GM19468 (cell line): ENCODE results near the gene MAN1B1.

Source experiments
- ATAC-seq: cut with Tn5 transposase; IDR thresholded peaks from one replicate; pipeline ENCODE4 v1.9.1; 2021; ENCODE audit warnings: mild to moderate bottlenecking, moderate library complexity, moderate number of reproducible peaks; ENCODE audit not compliant: unreplicated experiment; ENCODE audit errors: extremely low read depth

The MAN1B1 gene

GRCh38 chr9:137082925-137083290 lies 3.9 kb upstream of the MAN1B1 start:
- no peak for ATAC-seq

DNA sequence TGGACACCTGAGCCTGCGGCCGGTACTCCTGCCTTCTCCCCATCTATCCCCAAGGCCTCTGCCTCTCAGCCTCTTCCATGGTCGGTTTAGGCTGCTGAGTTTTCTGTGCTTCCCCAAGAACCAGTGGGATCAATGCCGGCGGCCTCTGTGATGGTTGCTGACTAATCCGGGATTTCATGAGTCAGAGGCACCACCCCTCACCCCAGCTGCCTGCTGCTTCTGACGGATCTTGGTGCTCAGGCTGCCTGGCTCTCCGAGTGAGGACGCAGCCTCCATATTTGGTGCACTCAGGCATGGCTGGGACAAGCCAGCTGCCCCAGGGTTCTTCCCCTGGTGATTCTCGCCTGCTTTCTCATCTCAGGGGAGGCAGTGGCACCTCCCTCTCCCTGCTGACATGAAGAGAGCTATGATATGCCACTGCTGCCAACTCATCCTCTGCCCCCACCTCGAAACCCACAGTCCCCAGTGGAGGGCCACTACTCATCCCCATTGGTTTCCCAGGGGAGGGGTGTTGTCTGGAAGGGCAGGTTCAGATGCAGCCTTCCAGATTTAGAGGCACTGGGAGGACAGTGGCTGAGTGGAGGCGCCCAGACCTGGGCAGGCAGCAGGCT lies 3.3 kb upstream of the MAN1B1 start:
- no peak for ATAC-seq

- no peak for ATAC-seq
Measured at GRCh38 chr9:137084526-137084925, 2.3 kb upstream of the MAN1B1 start.

DNA sequence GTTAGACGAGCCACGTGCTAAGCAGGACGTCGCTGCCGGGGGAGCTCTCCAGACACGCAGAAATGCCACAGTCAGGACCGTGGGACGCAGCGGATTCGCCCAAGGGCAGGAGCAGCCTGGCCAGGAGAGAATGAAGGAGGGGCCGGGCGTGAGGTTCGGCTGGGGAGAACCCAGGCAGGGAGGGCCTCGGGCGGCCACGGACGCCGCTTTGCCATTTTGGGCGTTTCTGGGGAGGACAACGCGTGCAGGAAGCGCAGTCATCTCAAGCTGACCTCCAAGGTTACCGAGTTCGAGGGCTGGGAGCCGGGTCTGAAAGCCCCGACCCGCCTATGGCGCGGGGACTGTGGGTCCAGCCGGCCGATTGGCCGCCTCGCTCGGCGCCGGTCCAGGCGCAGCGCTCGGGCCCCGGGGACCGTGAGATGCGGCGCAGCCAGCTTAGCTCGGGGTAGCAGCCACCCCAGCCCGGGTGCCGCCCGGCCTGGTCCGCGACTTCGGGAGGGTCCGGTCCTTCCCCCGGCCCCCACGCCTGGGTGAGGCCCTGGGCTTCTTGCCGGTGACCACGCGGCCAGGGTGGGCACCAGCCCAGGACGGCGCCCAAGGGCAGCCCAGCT lies 760 bp upstream of the MAN1B1 start:
- no peak for ATAC-seq

DNA sequence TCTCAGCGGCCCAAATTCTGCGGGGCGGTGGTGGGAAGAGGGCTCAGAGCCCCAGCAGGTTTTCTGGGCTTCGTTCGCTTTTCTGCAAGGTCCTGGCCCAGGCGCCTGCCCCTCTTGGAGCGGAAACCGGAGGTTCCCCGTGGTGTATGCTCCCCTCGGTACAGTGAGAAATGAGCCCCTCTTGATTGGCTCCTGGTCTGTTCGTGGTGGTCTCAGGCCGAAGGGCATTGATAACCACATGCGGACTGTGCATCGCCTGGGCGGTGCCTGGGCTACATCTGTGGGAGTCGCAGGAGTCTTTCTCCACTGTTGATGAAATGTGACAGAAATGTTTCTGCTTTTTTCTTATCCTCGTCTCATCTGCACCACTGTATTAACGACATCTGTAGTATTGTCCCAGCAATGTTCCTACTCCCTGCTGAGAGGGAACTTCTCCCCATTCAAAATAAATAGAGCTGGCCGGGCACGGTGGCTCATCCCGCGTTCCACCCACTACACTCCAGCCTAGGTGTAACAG lies 682 bp downstream of the MAN1B1 start:
- ATAC-seq: no peak

DNA sequence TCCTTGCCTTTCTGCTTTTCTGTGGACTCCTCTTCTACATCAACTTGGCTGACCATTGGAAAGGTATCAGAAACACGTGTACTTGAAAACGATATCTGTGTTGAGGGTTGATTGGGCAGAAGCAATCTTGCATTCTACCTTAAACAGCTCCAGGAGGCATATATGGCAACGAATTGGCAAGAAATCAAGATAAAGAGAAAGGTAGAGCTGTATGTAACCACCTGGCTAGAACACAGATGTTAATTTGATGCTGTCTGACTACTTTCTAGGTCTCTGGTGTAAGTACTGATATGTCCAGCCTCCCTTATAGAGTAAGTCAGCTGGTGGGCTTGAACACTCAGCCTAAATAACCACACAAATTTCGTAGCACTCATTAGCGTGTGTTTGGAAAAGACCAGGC lies 1.3 kb downstream of the MAN1B1 start:
- ATAC-seq: no peak

GRCh38 chr9:137089232-137089947 lies 2.6 kb downstream of the MAN1B1 start:
- no peak for ATAC-seq

- no peak for ATAC-seq
Measured at GRCh38 chr9:137095664-137096517, 9.1 kb downstream of the MAN1B1 start.

DNA sequence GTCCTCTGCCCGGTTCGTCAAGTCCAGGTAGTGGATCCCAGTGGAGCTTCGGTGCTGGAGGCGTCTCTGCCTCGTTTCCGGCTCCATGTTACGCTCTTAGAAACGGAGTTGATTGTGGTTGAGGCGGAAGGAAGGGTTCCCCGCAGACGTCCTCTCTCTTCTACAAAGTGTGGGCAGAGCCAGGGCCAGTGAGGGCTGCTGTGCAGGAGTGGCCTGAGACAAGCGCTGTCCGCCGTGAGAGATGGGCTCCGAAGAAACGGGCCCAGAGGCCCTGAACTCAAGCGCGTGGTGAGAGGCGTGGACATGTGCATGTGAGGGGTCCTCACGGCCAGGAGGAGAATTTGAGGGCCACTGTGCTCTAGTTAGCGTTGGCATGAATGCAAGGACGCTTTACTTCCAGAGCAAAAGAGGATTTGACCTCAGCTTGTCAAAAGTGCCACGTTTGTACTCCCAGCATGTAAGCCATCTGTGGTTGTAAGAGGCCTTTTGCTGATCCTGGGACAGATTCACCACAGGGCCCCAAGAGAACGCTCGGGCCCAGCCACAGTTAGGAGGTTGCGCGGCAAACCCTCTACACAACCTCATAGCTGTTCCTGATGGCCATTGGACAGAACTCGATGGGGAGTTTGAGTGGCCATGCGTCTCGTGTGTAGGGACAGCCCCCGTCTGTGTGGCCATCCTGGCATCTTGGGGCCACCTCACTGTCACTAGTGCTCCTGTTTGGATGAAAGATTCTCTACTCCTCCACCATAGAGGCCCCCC lies 10.2 kb downstream of the MAN1B1 start:
- ATAC-seq: no peak

GRCh38 chr9:137097761-137098462 lies 11.1 kb downstream of the MAN1B1 start:
- no peak for ATAC-seq

DNA sequence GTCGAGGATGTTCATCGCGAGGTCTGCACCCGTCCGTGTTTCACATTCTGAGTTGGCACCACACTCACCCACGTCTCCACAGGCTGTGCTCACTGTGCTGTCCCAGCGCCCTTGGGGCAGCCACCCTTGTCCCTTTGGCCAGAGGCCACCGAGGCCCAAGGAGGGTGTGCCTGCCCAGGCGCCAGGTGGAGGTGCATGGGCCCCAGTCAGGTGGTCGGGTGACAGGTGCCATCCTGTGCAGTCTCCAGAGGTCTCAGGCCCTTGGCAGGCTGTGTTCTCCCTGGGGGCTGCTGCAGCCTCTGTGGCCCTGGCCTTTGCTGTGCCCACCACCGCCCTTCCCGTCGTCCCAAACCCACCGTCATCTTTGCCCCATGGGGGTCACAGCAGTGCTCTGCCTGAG lies 12.4 kb downstream of the MAN1B1 start:
- ATAC-seq: no peak

DNA sequence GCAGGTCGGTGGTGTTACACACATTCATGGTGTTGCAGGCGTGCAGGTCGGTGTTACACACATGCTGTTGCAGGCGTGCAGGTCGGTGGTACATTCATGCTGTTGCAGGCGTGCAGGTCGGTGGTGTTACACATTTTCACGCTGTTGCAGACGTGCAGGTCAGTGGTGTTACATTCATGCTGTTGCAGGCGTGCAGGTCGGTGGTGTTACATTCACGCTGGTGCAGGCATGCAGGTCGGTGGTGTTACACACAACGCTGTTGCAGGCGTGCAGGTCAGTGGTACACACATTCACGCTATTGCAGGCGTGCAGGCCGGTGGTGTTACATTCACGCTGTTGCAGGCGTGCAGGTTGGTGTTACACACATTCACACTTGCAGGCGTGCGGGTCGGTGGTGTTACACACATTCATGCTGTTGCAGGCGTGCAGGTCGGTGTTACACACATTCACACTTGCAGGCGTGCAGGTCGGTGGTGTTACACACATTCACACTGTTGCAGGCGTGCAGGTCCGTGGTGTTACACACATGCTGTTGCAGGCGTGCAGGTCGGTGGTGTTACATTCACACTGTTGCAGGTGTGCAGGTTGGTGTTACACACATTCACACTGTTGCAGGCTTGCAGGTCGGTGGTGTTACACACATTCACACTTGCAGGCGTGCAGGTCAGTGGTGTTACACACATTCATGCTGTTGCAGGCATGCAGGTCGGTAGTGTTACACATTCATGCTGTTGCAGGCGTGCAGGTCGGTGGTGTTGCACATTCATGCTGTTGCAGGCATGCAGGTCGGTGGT lies 16.6 kb downstream of the MAN1B1 start:
- no peak for ATAC-seq

DNA sequence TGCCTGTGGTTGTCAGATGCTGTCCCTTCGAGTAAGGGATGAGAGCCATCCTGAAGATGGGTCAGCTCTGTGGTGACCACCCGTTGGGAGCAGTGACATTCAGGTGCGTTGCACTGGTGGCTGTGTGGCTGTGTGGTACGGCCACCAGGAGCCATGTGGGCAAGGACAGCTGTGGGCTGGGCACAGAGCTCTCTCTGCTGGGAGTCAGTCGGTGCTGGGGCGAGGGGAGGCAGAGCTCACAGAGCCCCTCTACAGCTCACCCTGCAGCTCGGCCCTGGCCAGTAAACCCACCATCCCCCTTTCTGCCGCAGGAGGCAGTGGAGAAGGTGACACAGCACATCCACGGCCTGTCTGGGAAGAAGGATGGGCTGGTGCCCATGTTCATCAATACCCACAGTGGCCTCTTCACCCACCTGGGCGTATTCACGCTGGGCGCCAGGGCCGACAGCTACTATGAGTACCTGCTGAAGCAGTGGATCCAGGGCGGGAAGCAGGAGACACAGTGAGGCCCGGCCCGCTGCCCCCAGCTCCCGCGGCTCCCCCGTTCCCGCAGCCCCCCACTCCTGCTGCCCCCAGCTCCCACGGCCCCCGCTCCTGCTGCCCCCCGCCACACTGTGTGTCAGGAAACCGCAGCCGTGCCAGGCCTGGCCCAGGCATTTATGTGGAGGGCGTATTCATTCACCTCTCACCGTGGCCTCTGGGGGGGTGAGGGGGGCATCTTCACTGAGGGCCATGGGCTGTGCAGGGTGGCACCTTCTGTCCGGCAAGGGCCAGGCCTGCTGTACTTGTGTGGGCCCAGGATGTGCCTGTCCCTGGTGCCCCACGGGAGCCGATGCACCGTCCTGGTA lies 19.3 kb downstream of the MAN1B1 start:
- ATAC-seq: no peak

GRCh38 chr9:137106662-137107250 lies 20.0 kb downstream of the MAN1B1 start:
- no peak for ATAC-seq

DNA sequence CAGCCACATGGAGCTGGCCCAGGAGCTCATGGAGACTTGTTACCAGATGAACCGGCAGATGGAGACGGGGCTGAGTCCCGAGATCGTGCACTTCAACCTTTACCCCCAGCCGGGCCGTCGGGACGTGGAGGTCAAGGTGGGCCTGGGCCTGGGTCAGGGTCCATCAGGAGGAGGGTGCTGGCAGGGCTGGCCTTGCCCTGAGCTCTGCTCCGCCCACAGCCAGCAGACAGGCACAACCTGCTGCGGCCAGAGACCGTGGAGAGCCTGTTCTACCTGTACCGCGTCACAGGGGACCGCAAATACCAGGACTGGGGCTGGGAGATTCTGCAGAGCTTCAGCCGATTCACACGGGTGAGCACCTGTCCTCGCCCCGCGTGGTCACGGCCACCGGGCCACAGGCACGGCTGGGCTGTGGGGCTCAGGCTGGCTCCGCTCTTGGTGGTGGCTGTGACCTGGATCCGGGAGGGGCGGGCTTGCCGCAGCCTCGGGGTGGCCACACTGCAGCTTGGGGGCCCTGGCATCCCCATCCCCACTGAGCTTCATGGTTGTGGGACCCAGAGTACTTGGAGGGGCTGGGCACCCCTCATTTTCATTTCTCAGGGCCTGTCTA lies 20.6 kb downstream of the MAN1B1 start:
- no peak for ATAC-seq

- ATAC-seq: no peak
Measured at GRCh38 chr9:137107982-137108381, 21.2 kb downstream of the MAN1B1 start.
